Activated CD4-positive, alpha-beta T cell treated with anti-CD3 and anti-CD28 coated beads, Interleukin-2, amount 50 U/mL, for 1 hour (primary cell): ENCODE results near the gene RCL1.
"Not testable (repeated sequence)": the region's sequence is repeated elsewhere in the genome, so short reads cannot be mapped to it uniquely, and the experiment has no call there.

Experiments
- DNase-seq: peaks from one replicate; pipeline ENCODE4 v3.0.0-alpha.2; 2020

The RCL1 gene

DNA sequence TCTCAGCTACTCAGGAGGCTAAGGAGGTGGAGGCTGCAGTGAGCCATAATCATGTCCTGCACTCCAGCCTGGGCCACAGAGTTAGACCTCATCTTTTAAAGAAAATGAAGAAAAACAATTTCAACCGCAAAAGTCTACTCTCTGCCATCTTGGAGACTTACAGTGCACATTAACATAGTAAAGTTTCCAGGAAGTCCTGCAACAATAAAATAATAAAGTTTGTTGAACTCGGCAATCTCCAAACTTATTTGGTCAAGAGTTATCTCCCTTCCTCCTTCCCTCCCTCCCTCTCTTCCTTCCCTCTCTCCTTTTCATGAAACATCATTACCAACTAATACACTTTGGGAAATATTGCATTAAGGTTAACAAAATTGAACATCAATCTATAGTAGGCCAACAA is 98.2 kb downstream of the RCL1 start:
- DNase-seq = no peak

DNA sequence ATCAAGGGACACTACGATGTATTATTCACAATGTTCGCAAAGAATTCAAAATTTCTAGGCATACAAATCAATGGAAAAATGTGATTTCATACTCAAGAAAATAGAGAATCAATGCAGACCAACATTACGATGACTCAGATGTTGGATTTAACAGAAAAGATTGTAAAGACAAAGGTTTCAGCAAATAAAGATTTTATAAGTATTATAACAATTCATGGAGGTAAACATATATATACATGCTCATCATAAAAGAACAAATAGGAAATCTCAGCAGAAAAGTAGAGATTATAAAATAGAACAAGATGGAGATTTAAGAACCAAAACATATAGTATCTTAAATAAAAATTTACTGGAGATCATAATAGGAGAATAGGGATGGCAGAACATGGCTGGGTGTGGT is 98.9 kb downstream of the RCL1 start:
- DNase-seq = no peak

DNA sequence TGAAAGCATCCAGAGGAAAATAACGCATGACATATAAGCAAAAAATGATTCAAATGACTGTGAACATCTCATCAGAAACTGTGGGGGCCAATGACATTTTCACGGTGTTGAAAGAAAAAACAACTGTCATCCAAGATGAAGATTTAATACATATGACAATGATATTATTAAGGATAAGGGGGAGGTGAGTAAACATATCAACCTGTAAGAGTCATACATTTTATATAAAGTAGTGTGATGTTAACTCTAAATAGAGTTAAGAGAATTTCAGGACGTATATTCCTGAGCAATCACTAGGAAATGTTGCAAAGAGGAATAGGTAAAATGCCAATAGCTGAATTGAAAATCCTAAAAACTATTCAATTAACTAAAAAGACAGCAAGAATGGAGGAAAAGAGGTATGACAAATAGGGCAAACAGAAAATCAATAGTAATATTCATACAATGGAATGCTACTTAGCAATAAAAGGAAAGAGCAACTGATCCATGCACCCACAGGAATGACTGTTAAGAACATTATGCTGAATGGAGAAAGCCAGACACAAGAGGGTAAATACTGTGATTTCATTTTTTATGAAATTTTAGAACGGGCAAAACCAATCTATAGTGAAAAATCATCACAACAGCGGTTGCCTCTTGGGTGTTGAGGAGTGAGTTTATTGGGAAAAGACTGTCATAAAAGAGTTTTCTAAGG is 99.9 kb downstream of the RCL1 start:
- DNase-seq = no peak

GRCh38 chr9:4894076-4894475 is 101.3 kb downstream of the RCL1 start:
- no peak for DNase-seq

GRCh38 chr9:4899853-4900252 is 107.1 kb downstream of the RCL1 start:
- not testable (repeated sequence) for DNase-seq

GRCh38 chr9:4901401-4902134 is 108.8 kb downstream of the RCL1 start:
- DNase-seq = not testable (repeated sequence)

GRCh38 chr9:4902135-4902475 is 109.4 kb downstream of the RCL1 start:
- no peak for DNase-seq

GRCh38 chr9:4904322-4905134 is 111.8 kb downstream of the RCL1 start:
- no peak for DNase-seq

GRCh38 chr9:4905135-4905490 is 112.4 kb downstream of the RCL1 start:
- no peak for DNase-seq
